Measurements from ENCODE around the gene NRP1. TPM values are rescaled to one million over a fixed set of nuclear protein-coding genes. Genes with fewer than 3 reads are reported as not detected.

Gene NRP1
- total RNA-seq, 1 donor from 2014 or later = 122 TPM

DNA sequence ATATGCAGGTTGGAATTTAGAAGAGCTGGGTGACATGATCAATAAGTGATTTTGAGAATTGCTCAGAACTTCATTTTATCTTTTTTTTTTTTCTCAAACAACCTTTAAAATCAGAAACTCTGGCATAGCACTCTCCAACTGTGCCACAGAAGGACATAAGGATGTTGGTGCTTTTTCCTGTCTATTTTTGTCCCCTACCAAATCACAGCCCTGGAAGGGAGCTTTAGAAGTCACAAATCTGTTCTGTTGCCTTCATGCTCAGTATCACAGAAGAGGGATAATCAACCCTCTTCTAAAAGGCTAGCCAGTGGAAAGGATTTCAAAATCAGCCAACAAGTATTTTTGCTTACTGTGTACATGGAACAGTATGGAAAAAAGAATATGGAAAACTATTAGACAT is 14.8 kb upstream of the NRP1 start:
- no peak overlapping the region for H3K4me3 ChIP-seq
- intact Hi-C loops (cut with DNase I) = no loop called here

GRCh38 chr10:33347211-33347610 is 12.7 kb upstream of the NRP1 start:
- no peak overlapping the region for H3K4me3 ChIP-seq
- TF ChIP-seq CTCF (IDR thresholded peaks at IDR 0.05) = no peak
- intact Hi-C loops (cut with DNase I) = no loop called here

More for the DNA sequence above, 14.8 kb upstream of the NRP1 start:
- Histone ChIP-seq H3K4me1 (no peaks in the 10 kb centered on the region), H3K27me3 (no peaks in the 10 kb centered on the region), H3K9me3 (no peaks in the 10 kb centered on the region), H3K36me3 (no peaks in the 10 kb centered on the region), H3K27ac (no peak overlapping the region)
- TF ChIP-seq CTCF (IDR thresholded peaks at IDR 0.05) = no peak
- no peak for DNase-seq (ENCODE audit: low spot score in 2 of 2)

GRCh38 chr10:33345236-33345635 is 10.8 kb upstream of the NRP1 start:
- DNase-seq (ENCODE audit: low spot score in 2 of 2) = no peak
- no peak for TF ChIP-seq CTCF (IDR thresholded peaks at IDR 0.05)
- no peaks in the 10 kb centered on the region for H3K27me3 ChIP-seq
- H3K27ac ChIP-seq = no peak overlapping the region
- H3K9me3 ChIP-seq = no peaks in the 10 kb centered on the region
- no peak overlapping the region for H3K4me3 ChIP-seq
- no peaks in the 10 kb centered on the region for H3K36me3 ChIP-seq
- H3K4me1 ChIP-seq = no peaks in the 10 kb centered on the region
- intact Hi-C loops (cut with DNase I) = no loop called here

More at GRCh38 chr10:33347211-33347610, 12.7 kb upstream of the NRP1 start:
- Histone ChIP-seq H3K27ac (no peak overlapping the region), H3K9me3 (no peaks in the 10 kb centered on the region), H3K36me3 (no peaks in the 10 kb centered on the region), H3K4me1 (no peaks in the 10 kb centered on the region), H3K27me3 (no peaks in the 10 kb centered on the region)
- DNase-seq (ENCODE audit: low spot score in 2 of 2) = no peak

DNA sequence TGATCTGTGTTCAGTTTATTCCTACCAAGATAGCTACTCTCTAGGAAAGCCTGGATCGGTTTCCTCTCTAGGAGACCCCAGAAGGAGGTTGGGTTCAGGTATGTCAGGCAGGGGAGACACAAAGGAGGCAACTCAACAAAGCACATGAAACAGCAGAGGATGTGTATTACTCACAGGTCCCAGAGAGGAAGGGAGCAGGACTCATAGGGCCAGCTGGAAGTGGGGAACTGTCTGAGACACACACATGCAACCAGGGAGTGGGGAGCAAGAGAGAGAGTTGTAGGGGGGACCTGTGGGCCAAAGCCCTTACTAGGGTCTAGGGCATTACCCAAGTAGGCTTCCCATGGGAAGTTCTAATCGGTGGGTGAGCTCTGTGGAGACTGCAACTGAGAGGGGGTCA is 10.2 kb upstream of the NRP1 start:
- no peaks in the 10 kb centered on the region for H3K9me3 ChIP-seq
- intact Hi-C loops (cut with DNase I) = no loop called here

DNA sequence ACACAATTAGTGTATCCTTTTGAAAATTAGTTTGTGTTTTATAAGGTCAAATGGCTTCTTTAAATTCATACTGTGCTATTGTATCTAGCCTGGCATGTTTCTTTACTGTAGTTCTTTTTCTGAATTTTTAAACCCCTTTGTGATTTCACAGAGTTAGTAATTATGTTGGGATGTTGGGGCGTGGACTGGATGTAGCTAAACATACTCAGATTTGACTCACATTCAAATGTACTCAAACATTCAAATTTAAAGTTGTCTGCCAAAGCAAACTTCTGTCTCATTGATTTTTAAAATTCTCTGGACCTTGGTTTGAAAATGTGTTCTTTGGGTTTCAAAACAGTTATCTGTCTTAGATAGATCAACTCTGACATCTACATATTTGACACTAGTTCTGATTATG is 7.2 kb upstream of the NRP1 start:
- Histone ChIP-seq H3K4me1 (no peaks in the 10 kb centered on the region), H3K27ac (no peak overlapping the region), H3K36me3 (no peaks in the 10 kb centered on the region), H3K27me3 (no peaks in the 10 kb centered on the region), H3K4me3 (peak overlapping the region in 1 of 2 donors; percentile 12), H3K9me3 (no peaks in the 10 kb centered on the region)
- DNase-seq (ENCODE audit: low spot score in 2 of 2) = no peak
- TF ChIP-seq CTCF (IDR thresholded peaks at IDR 0.05) = no peak
- intact Hi-C loops (cut with DNase I) = no loop called here

More for the DNA sequence above, 10.2 kb upstream of the NRP1 start:
- no peak for TF ChIP-seq CTCF (IDR thresholded peaks at IDR 0.05)
- Histone ChIP-seq H3K4me3 (no peak overlapping the region), H3K27me3 (no peaks in the 10 kb centered on the region), H3K36me3 (no peaks in the 10 kb centered on the region), H3K27ac (no peak overlapping the region), H3K4me1 (no peaks in the 10 kb centered on the region)
- no peak for DNase-seq (ENCODE audit: low spot score in 2 of 2)
